Neural cell (in vitro differentiated cells): ENCODE data around the gene STOML2. TPM values are rescaled to one million over a fixed set of nuclear protein-coding genes. Genes with fewer than 3 reads are reported as not detected.

Experiments used
- H2AFZ ChIP-seq: fragments of 200-600, 300-800 bp; sonication (generic), shearing (Covaris generic); 2 replicates; pipeline ENCODE4 v1.6.0; 2014; ENCODE audit warnings: low read depth, mild to moderate bottlenecking, antibody characterized with exemption, low read length, moderate library complexity
- H3F3A ChIP-seq: fragments of 200-600 bp; shearing (Covaris generic); 2 replicates; pipeline ENCODE4 v1.6.1; 2016; ENCODE audit warnings: mild to moderate bottlenecking, moderate library complexity, mixed read lengths, antibody characterized with exemption, low read length; ENCODE audit not compliant: insufficient read depth, poor library complexity, severe bottlenecking
- H3K27ac ChIP-seq: fragments of 200-600, 300-800 bp; sonication (generic), shearing (Covaris generic); 2 replicates; pipeline ENCODE4 v1.5.1; 2014; ENCODE audit warnings: mild to moderate bottlenecking, low read length, moderate library complexity
- H3K27me3 ChIP-seq: fragments of 300-800, 200-600 bp; sonication (generic), shearing (Covaris generic); 2 replicates; pipeline ENCODE4 v1.6.0; 2014; ENCODE audit warnings: mild to moderate bottlenecking, low read depth, low read length, moderate library complexity; ENCODE audit not compliant: insufficient read depth
- H3K36me3 ChIP-seq: fragments of 300-800, 200-600 bp; sonication (generic), shearing (Covaris generic); 2 replicates; pipeline ENCODE4 v1.5.1; 2014; ENCODE audit warnings: mild to moderate bottlenecking, antibody characterized with exemption, low read length, moderate library complexity; ENCODE audit not compliant: insufficient read depth
- H3K4me2 ChIP-seq: fragments of 300-800, 200-600 bp; sonication (generic), shearing (Covaris generic); 2 replicates; pipeline ENCODE4 v1.6.0; 2014; ENCODE audit warnings: mild to moderate bottlenecking, low read length
- H3K4me3 ChIP-seq: fragments of 300-800, 200-600 bp; sonication (generic), shearing (Covaris generic); 2 replicates; pipeline ENCODE4 v1.5.1; 2014; ENCODE audit warnings: mild to moderate bottlenecking, low read length, moderate library complexity
- H3K79me2 ChIP-seq: fragments of 200-600 bp; shearing (Covaris generic); replicated peaks from 2 replicates; pipeline ENCODE4 v1.6.0; 2014; ENCODE audit warnings: mild to moderate bottlenecking, low read length, moderate library complexity; ENCODE audit not compliant: insufficient read depth
- H3K9ac ChIP-seq: fragments of 300-800, 200-600 bp; sonication (generic), shearing (Covaris generic); 2 replicates; pipeline ENCODE4 v1.6.1; 2016; ENCODE audit warnings: mild to moderate bottlenecking, low read length, mixed read lengths
- H3K9me2 ChIP-seq: fragments of 200-600 bp; shearing (Covaris generic); 2 replicates; pipeline ENCODE4 v1.6.1; 2016; ENCODE audit warnings: mild to moderate bottlenecking, low read length, mixed read lengths; ENCODE audit not compliant: insufficient read depth
- H3K9me3 ChIP-seq: fragments of 200-600, 300-800 bp; sonication (generic), shearing (Covaris generic); 2 replicates; pipeline ENCODE4 v1.6.1; 2016; ENCODE audit warnings: mild to moderate bottlenecking, mixed run types, low read length, moderate library complexity, mixed read lengths
- H4K20me1 ChIP-seq: fragments of 200-600 bp; shearing (Covaris generic); 2 replicates; pipeline ENCODE4 v1.6.1; 2016; ENCODE audit warnings: mild to moderate bottlenecking, mixed run types; ENCODE audit not compliant: insufficient read depth
- EP300 ChIP-seq: fragments of 450-650 bp; conservative IDR thresholded peaks from 2 replicates; pipeline ENCODE4 v1.6.1; 2014; ENCODE audit warnings: antibody characterized with exemption, mild to moderate bottlenecking, moderate library complexity; ENCODE audit not compliant: poor library complexity, severe bottlenecking
- EZH2 ChIP-seq: fragments of 200-600, 300-800 bp; shearing (Covaris generic), sonication (generic); IDR thresholded peaks from 2 replicates; pipeline ENCODE4 v1.6.1; 2014; ENCODE audit warnings: antibody characterized with exemption, low read length, borderline replicate concordance, mild to moderate bottlenecking; ENCODE audit not compliant: insufficient read depth, poor library complexity, severe bottlenecking
- MXI1 ChIP-seq: fragments of 450-650 bp; conservative IDR thresholded peaks from 2 replicates; pipeline ENCODE4 v1.6.1; 2014; ENCODE audit warnings: antibody characterized with exemption, mild to moderate bottlenecking; ENCODE audit not compliant: poor library complexity, severe bottlenecking
- POLR2AphosphoS5 ChIP-seq: IDR thresholded peaks from 2 replicates; pipeline ENCODE4 v1.6.1; 2012
- RAD21 ChIP-seq: fragments of 450-650 bp; conservative IDR thresholded peaks from 2 replicates; pipeline ENCODE4 v1.6.1; 2014; ENCODE audit warnings: antibody characterized with exemption, mild to moderate bottlenecking, moderate library complexity
- REST ChIP-seq: IDR thresholded peaks from 2 replicates; pipeline ENCODE4 v1.6.1; 2012; ENCODE audit warnings: borderline replicate concordance
- SMC3 ChIP-seq: fragments of 450-650 bp; conservative IDR thresholded peaks from 2 replicates; pipeline ENCODE4 v1.6.1; 2014; ENCODE audit warnings: antibody characterized with exemption, mild to moderate bottlenecking, moderate library complexity; ENCODE audit not compliant: poor library complexity
- TAF1 ChIP-seq: IDR thresholded peaks from 2 replicates; pipeline ENCODE4 v1.6.1; 2012; ENCODE audit warnings: low read depth
- polyA plus RNA-seq: library from polyadenylated mRNA; depleted of rRNA; stranded (reverse); fragments of >200 nt; gene quantifications from 2 replicates; pipeline ENCODE4 v1.2.3, GENCODE V29; 2014
- TF ChIP-seq, protein P1 (sequence below): fragments of 450-650 bp; IDR thresholded peaks from 2 replicates; pipeline ENCODE4 v1.5.1; 2014; ENCODE audit warnings: antibody characterized with exemption, mild to moderate bottlenecking, moderate library complexity; ENCODE audit not compliant: poor library complexity, severe bottlenecking

STOML2 gene
- polyA plus RNA-seq, 1 donor from 2014 or later = 98.3 TPM

- Histone ChIP-seq H3K9ac (no peak overlapping the region), H3K27ac (no peak overlapping the region), H3K79me2 (no peaks in the 10 kb centered on the region), H3K9me3 (no peaks in the 10 kb centered on the region), H3K27me3 (no peaks in the 10 kb centered on the region), H3K4me2 (no peak overlapping the region), H3F3A (no peaks in the 10 kb centered on the region), H4K20me1 (no peaks in the 10 kb centered on the region), H3K9me2 (no peaks in the 10 kb centered on the region), H3K36me3 (no peaks in the 10 kb centered on the region), H2AFZ (no peak overlapping the region), H3K4me3 (no peak overlapping the region)
- TF ChIP-seq POLR2AphosphoS5 (no peak), SMC3 (no peak)
These were observed 39.1 kb upstream of the STOML2 start for GRCh38 chr9:35142037-35142436.

GRCh38 chr9:35140093-35140492 is 37.2 kb upstream of the STOML2 start:
- Histone ChIP-seq H3K79me2 (no peaks in the 10 kb centered on the region), H3K4me3 (no peak overlapping the region), H3F3A (no peaks in the 10 kb centered on the region), H3K9me3 (no peaks in the 10 kb centered on the region), H3K36me3 (no peaks in the 10 kb centered on the region), H2AFZ (no peak overlapping the region), H3K27me3 (no peaks in the 10 kb centered on the region), H3K4me2 (no peak overlapping the region), H3K9me2 (no peaks in the 10 kb centered on the region), H3K27ac (no peak overlapping the region), H3K9ac (no peak overlapping the region), H4K20me1 (no peaks in the 10 kb centered on the region)
- TF ChIP-seq MXI1 (no peak), TAF1 (no peak), RAD21 (no peak), POLR2AphosphoS5 (no peak), SMC3 (no peak), EZH2 (no peak), EP300 (no peak), REST (no peak)
- TF ChIP-seq, protein P1, sequence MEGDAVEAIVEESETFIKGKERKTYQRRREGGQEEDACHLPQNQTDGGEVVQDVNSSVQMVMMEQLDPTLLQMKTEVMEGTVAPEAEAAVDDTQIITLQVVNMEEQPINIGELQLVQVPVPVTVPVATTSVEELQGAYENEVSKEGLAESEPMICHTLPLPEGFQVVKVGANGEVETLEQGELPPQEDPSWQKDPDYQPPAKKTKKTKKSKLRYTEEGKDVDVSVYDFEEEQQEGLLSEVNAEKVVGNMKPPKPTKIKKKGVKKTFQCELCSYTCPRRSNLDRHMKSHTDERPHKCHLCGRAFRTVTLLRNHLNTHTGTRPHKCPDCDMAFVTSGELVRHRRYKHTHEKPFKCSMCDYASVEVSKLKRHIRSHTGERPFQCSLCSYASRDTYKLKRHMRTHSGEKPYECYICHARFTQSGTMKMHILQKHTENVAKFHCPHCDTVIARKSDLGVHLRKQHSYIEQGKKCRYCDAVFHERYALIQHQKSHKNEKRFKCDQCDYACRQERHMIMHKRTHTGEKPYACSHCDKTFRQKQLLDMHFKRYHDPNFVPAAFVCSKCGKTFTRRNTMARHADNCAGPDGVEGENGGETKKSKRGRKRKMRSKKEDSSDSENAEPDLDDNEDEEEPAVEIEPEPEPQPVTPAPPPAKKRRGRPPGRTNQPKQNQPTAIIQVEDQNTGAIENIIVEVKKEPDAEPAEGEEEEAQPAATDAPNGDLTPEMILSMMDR = no peak

DNA sequence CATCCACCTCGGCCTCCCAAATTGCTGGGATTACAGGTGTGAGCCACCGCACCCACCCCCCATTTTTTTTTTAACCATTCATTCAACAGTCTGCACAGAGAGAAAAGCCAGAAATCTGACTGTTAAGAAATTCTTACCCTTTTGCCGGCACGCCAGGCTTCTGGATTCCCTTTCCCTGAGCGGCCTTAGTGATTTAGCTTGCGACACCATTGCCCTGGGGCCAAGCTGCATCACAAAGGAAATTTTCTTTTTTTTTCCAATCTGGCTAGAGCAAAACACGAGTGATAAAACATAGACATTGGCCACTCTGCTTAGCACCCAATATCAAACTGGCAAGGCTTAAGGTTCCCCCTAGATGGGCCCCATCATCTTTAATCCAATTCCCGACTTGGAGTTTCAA is 33.9 kb upstream of the STOML2 start:
- H2AFZ ChIP-seq = no peak overlapping the region

More for the DNA sequence above, 33.9 kb upstream of the STOML2 start:
- Histone ChIP-seq H3K9me3 (no peaks in the 10 kb centered on the region), H3K27ac (no peak overlapping the region), H3F3A (no peaks in the 10 kb centered on the region), H3K4me2 (no peak overlapping the region), H3K9me2 (no peaks in the 10 kb centered on the region), H3K27me3 (no peaks in the 10 kb centered on the region), H3K9ac (no peak overlapping the region), H3K36me3 (no peaks in the 10 kb centered on the region), H4K20me1 (no peaks in the 10 kb centered on the region), H3K79me2 (no peaks in the 10 kb centered on the region), H3K4me3 (no peak overlapping the region)
- TF ChIP-seq REST (no peak), EP300 (no peak), RAD21 (no peak)
